HG02798 (cell line): ENCODE data around the gene EYA2.
"Not testable (repeated sequence)": the region's sequence is repeated elsewhere in the genome, so short reads cannot be mapped to it uniquely, and the experiment has no call there.

Source experiments
- ATAC-seq: cut with Tn5 transposase; IDR thresholded peaks from one replicate; pipeline ENCODE4 v1.9.1; 2021; ENCODE audit warnings: mild to moderate bottlenecking; ENCODE audit not compliant: unreplicated experiment, poor library complexity

Gene EYA2

DNA sequence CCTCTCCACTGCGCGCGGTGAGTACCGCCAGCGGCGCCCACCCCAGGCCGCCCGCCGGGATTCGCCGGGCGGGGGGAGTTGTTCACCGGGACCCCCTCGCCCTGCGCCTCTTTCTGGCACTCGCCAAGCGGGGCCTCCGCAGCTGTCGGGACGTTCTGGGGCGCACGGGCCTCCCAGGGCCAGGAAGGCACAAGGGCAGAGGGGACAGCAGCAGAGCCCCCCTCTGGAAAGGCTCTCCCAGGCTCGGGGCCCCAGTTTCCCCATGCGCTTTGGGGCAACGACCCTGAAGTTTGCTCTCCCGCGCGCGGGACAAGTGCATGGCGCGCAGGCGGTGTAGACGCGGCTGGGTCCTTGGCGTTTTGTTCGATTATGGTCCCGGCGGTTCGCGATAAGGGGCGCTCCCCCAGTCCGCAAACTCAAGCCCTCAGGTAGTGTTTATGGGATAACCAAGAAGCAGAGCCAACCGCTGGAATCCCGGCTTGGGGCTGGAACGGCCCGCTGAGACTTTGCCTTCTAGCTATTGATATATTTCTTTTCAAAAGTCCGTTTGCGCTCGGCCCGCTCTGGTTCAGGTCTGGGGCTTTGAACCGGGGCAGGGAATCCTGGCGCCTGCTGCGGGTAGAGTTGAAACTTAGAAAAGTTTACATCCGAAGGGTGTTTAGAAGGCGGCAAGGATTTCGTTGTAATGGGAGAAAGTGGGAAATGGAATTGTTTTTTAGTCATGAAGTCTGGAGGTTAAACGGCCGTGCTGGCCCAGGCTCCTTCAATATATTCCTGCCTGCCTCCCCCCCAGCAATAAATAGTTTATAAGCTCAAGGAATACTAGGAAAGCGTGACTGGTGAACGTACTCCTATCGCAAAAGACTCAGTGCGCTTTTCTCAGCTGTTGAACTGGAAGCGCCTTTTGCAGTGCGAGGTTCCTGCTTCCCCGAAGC lies 595 bp downstream of the EYA2 start:
- no peak for ATAC-seq

DNA sequence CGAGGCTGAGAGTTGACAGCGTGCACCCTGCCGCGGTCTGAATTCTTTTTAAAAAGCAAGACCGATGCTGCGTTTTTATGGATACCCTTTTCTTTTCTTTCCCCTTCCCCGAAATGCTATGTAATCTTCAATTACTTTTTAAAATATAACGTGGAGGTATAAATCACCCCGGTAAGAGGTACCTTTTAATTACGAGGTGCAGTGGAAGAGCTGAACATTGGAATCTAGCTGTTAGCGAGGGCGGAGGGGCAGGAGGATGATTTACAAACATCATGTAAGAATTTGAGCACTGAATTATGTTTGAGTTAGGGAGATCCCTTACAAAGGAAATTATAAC lies 1.2 kb downstream of the EYA2 start:
- no peak for ATAC-seq

DNA sequence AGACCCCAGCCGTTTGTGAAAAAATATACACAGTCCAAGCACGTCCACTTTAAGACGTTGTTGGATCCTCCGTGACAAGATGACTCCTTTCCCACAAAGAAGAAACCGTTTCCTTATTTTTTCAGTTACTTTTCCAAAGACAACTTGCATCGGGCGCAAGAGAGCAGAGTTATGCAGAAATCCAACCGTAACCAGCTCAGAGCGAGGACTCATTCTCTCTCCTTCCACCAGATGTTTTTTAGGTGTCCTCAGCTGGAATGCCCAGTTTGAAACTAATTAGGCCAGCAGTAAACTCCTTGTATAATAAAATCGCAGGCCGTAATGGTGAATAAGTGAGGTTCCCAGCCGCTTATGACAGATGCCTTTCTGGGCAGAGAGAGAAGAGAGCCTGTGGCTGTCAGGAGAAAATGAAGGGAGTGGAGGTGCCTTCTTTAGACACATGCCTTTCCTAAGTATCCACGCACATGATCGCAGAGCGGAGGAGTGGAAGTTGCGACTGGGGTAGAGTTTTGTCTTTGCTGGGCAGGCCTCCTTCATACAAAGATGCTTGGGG lies 2.8 kb downstream of the EYA2 start:
- no peak for ATAC-seq

DNA sequence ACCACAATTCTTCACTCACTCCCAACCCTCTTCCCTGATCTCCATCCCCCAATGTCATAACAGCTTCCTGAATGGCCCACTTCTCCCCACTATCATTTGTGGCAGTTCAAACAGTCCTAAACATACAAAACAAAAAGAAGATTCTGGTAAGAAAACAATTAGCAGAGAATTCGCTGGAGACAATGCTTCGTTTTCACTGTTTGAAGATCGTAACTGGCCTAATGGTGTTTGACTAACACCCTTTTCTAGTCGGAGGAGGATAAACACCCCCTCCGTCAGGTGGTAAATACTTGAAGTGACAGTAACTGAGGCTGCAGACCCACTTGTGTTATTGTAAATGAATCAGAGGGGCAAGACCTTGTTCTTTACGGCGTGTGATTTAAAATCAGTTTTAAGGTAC lies 3.8 kb downstream of the EYA2 start:
- ATAC-seq: no peak

DNA sequence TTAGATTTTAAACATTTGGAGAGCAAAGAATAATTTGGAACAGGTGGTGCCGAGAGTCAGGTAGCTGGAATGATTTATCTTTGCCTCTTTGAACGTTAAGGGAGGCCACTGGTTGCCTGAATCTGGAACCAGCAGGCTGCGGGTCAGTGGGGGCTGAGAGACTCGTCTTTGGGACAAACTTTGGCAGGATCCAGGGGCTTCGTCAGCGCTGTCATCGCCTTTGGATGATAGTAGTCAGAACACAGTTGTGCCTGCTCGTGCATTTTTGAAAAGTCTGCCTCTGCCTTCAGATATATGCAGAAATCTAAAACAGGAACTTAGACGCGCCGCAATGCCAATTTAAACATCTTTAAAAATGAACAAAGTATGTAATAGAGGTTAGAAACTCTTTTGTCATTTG lies 5.0 kb downstream of the EYA2 start:
- no peak for ATAC-seq

DNA sequence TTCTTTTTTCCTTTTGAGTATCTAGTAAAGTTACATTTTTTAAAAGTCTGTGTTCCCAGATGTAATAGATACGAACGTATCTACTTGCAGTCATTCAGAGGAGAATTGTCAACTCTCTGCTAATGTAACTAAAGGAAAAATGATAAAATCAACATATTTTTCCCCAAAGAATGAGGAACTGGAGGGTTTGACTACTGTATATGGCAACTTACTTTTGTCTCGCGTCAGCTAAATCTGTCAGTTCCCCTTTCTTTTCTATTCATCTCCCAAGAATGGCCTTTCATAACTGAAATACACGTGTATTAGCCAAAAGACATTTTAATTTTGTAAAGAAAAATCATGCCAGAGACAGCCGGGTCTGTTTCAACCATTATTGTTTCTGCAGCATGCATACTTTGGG lies 5.4 kb downstream of the EYA2 start:
- ATAC-seq: no peak

DNA sequence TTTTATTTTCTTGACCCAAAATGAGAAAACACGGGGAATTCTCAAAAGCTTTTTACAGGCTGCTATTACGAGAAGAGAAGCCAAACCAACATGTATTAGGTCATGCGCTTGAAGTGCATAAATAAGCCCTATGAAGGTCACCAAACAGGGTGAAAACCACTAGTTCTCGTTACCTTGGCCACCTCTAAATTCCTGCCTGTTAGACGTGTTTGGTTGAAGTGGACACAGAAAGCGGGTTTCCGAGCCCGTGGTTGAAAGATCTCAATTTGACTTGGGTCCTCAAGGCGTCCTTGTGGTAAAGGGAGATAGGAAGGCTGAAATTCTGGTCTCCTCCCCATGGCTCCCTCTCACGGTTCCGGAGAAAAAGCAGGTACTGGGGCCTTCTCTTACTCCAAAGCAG lies 6.2 kb downstream of the EYA2 start:
- no peak for ATAC-seq

DNA sequence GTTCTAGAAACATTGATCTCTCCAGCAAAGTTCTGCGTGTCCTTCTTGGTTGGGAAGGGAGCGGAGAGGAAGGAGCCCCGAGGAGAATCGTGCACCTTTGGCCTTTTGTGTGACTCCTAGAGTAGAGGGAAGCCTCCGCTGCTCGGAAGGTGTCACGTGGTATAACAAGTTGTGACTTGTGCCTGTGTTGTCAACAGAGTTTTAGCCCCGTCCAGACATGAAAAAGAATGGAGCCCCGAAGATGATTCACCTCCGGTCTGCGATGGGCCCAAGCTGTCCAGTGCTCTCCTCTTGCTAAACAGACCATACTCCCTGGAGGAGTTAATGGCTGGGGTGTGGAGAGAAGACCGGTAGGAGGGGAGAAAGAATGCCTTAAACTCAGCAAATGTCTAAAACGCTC lies 7.0 kb downstream of the EYA2 start:
- ATAC-seq: no peak

DNA sequence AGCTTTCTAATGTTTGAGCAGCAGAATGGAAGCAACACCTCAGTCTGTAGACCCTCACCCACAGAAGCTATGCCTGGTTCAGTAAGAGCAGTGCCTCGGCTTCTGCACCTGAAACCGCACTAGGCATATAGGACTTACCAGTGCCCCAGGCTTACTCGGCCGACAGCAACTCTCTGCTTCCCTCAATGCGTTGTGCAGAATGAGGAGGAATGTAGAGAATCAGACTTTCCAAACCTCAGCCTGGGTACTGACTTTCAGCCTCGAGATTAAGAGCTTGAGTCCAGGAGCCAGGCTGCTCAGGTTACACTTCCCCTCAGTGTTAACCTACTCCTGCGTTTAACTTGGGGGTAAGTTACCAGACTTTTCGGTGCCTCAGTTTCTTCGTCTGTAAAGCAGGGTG lies 8.6 kb downstream of the EYA2 start:
- no peak for ATAC-seq

DNA sequence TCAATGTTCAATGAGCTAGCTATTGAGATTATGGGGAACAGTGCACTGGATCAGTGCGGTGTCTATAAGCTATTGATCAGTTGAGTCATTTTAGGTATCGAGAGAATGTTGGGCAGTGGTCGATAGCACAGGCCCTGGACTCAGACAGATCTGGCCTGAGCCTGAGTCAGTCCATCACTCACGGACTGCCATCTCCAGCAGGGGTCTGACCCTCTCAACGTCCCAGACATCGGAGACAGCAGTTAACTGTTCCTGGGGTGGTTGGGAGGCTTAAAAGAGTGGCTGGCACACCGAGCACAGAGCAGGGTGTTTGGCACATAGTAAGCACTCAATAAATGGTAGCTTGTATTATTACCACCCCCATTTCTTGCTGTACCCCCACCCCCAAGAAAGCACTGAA lies 9.3 kb downstream of the EYA2 start:
- ATAC-seq: no peak

DNA sequence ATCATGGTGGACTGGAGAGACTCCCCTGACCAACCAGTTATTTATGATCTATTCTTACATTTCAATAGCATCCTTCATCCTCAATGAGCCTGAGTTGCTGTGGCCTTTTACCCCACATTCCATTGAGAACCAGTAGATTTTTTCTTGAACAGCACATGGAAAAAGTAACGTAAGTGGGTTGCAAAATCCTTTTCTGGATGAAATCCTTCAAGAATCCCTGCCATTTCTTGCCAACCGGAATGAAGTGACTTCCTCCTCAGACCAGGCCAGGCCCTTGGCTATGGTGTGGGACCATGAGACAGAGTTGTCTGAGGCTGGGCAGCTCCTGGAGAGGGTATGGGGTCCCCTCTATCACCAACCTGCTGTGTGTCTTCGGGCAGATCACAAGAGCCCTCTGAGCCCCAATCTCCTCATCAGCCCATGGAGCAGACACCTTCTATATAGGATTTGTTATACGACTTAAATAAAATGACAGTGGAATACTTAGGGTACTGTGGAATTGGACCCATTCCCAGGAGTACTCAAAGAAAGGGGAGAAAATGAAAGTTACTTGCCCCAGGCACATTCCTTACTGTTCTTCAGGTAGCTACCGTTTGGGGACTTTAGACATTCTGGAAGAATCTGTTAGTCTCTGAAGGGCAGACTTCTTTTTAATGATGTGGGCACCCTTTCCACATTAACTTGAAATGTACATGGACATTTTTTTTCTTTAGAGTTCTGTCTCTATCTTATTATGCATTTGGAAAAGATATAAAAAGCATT lies 10.9 kb downstream of the EYA2 start:
- no peak for ATAC-seq

DNA sequence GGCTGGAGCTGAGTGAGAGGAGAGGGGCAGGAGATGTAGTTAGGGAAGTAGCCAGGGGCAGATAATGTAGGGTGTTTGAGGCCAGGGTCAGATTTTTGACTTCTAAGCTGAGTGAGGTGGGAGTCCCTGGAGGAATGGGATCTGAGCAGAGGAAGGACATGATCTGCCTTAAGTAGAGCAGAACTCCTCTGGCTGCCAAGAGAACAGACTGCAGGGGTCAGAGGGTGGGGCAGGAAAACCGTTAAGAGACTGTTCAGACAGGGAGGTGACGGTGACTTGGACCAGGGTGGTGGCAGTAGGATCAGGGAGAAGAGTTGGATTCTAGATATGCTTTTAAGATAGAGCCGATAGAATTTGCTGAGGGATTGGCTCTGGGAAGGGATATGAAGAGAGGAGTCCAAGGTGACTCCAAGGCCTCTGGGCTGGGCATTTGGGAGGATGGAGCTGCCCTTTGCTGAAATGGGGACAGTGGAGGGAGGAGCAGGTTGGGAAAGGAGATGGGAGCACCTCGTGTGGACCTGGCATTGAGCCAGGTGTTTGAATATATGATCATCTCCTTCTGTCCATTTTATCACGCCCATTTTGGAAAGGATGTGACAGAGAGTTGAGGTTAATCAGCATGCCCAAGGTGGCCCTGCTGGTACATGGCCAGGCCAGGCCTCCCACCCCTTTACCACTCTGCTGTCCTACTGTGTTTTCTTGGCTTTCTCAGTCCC lies 18.8 kb downstream of the EYA2 start:
- ATAC-seq: no peak

DNA sequence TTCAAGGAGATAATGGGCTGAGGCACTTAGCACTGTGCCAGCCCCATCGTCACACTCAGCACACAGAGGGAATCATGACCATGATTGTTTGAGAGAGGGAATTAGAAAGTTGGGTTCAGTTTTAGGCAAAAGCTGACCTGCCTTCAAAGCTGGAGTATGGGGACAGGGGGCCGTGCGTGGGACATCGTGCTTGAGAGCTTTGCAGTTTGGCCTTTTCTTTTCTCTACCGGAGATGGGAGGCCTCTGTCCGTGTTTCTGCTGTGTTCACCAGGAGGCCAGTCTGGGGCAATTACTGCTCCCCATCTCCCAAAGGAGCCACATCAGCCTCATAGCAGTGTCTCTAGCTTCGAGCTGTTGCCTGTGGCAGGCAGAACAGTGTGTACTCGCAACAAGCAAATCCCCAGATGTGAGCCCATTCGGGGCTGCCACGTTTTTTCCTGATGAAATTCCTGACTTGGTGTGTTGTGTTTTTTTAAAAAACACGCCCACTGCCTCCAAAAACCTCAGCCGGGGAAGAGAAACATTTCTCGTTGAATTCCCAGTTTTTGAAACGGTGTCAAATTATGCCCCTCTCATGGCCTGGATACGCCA lies 20.2 kb downstream of the EYA2 start:
- no peak for ATAC-seq

DNA sequence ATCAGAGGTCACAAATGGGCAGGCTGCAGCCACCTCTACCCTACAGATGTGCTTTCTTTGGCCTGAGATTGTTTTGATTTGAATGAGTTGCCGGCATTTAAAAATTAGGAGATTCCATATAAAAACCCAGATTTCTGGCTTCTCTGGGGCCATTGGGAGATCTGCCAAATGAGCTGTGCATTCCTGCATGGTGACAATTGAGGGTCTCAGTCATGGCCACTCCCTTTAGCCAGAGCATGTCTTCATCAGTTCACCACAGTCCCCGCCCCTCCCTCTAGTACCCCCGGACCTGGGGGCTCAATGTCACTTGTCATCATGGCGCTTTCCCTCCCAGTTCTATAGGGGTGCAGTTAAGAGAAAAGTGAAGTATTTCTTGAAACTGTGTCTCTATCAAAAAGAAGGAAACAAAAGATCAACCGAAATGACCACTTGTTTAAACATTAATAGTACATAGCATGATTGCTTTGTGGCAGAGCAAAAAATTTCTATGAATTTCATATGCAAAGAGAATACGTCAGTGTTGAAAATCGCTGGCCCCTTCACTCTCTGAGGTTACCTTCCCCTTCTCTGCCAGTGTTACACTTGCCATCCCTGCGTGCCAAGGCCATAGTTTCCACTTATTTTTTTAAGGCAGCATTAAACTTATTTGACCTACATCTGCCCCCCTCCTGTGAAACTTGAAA lies 21.1 kb downstream of the EYA2 start:
- no peak for ATAC-seq

DNA sequence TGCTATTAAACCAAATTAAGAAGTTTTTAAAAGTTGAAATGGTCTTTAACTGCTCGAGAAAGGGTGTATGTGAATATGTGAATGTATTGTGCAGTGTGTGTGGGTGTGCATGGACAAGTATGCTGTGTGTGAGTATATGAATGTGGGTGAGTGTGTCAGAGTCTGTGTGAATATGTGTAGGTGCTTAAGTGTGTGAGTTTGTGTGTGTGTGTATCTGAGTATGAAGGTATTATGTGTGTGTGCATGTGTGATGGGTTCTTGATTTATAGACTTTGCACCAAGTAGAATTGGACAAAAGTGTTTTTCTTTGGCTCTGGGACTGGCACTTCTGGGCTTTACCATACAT lies 21.6 kb downstream of the EYA2 start:
- no peak for ATAC-seq

DNA sequence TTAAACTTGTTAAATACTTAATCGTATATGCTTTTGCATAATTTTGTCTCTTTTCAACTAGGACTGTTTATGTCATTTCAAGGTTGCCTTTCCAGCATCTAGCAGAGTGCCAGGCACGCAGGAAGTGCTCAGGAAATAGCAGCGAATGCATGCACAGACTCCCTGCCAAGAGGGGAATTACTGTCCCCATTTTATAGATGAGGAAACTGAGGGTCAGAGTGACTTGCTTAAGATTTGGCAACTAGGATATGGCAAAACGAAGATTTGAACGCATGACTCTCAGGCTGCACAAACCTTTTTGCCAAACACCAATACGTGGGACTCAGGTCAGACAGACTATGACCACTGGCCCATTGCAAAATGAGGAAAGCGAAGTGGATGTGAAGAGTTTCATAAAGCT lies 22.5 kb downstream of the EYA2 start:
- no peak for ATAC-seq

DNA sequence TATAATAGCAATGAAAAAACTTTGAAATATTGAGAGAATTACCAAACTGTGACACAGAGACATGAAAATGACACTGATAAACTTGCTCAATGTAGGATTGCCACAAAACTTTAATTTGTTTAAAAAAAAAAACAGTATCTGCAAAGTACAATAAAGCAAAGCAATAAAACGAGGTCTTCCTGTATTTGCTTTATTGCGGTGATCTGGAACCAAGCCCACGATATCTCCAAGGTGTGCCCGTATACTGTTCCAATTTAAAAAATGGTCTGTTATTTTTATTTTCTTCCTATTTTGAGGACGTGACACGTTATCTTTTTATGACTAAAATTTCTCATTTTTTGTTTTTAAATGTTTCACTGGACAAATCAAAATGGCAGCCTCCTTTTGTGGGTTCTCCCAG lies 25.5 kb downstream of the EYA2 start:
- no peak for ATAC-seq

DNA sequence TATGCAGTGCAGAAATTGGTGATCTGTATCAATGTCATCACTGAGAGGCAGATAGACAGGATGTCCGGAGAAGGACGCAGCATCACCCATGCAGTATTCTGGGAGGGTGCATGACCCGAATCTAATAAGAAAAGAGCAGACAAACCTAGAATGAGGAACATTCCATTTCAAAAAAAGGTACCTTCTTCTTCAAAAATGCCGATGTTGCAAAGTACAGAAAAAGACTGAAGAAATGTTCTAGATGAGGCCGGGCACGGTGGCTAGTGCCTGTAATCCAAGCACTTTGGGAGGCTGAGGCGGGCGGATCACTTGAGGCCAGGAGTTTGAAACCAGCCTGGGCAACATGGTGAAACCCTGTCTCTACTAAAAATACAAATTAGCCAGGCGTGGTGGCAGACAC lies 28.2 kb downstream of the EYA2 start:
- ATAC-seq: not testable (repeated sequence)

DNA sequence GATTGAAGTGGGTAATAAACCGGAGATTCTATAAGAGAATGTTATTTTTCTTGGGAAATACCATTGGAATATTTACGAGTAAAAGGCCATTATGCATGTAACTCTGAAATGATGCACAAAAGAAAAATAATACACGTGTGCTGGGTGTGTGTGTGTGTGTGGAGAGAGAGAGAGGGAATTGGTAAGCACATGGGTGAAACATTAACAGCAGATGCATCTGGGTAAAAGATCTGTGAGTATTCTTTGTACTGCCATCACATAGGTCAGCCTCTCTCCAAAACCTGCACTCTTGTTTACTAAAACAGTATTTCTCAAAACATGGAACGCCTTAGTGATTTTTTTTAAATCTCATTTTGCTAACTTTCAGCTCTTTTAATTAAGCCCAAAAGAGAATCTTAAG lies 28.9 kb downstream of the EYA2 start:
- no peak for ATAC-seq

DNA sequence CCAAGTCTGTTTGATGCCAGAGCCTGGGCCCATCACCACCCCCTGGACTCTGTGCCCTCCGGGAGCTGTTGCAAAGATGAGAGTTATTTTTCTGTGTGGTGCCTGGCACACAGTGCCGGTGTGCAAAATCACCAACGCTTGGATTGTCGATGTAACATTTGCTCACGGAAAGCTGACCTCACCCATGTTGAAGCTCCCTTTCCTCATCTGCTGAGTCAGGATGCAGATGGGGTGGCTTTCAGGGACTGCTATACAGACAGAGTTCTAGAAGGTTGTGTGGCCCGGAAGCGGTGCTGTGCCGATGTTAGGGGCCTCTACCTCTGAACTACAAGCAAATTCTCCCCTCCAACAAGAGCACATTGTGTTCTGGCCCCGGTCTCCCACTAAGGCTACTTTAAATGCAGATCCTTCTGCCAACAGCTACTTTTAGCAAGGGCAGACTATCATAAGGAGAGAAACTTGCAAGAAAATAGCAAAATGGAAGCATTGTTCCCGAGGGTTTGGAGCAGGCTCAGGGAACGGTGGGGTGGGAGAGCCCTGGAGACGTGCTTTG lies 34.0 kb downstream of the EYA2 start:
- ATAC-seq: no peak
